Sigmoid colon (tissue), 4 donors: Measurements from ENCODE around the gene SERPINF2.

ENCODE experiments used
- CTCF ChIP-seq, 4 experiments: fragments of 450-650 bp in 3 of 4; fragments of 200-600 bp in 1 of 4; IDR thresholded peaks; one replicate each; pipeline ENCODE4 v1.5.1; 2016 to 2019; ENCODE audit warnings: antibody characterized with exemption in 4 of 4, mild to moderate bottlenecking in 3 of 4, moderate library complexity in 2 of 4
- POLR2AphosphoS5 ChIP-seq, 4 donors: sonication (generic); formaldehyde crosslinking; IDR thresholded peaks; one replicate each; pipeline ENCODE4 v1.6.1; 2017; ENCODE audit warnings: antibody characterized with exemption in 4 of 4

- TF ChIP-seq POLR2AphosphoS5 (IDR thresholded peaks at IDR 0.05) (no peak), CTCF (IDR thresholded peaks at IDR 0.05) (no peak)
Observed at GRCh38 chr17:1724869-1725641, 17.6 kb upstream of the SERPINF2 start.
